ENCODE measurements around the gene CARD10. TPM values are rescaled to one million over a fixed set of nuclear protein-coding genes. Genes with fewer than 3 reads are reported as not detected.

CARD10 gene
- total and polyA plus RNA-seq, 2 of the 13 experiments (the other 11 are each of a cell fraction or from before 2014, with no cell fraction given) = 35.2 to 55.8 TPM

- TF ChIP-seq HMGXB3 (CRISPR knock-in tag; IDR thresholded peaks at IDR 0.05; ENCODE audit: borderline replicate concordance) = 0 out of 2 replicates have a peak, but pooled peaks have one; percentile 27
- peak; percentile 50; the same call in 1 of the 2 replicates for TF ChIP-seq MTA1 (CRISPR knock-in tag; IDR thresholded peaks at IDR 0.05; ENCODE audit: borderline replicate concordance)
- TF ChIP-seq, protein P1, sequence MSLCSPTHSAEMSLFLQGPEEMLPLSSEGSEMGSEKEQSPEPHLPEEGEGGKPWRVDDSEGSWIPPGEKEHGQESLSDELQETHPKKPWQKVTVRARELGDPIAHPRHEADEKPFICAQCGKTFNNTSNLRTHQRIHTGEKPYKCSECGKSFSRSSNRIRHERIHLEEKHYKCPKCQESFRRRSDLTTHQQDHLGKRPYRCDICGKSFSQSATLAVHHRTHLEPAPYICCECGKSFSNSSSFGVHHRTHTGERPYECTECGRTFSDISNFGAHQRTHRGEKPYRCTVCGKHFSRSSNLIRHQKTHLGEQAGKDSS (CRISPR knock-in tag; IDR thresholded peaks at IDR 0.05; ENCODE audit: borderline replicate concordance, low read depth) = peak; percentile 70
- peak; percentile 57 for TF ChIP-seq BHLHE40 (IDR thresholded peaks at IDR 0.05; ENCODE audit: low read length)
- no peak for TF ChIP-seq GFI1 (CRISPR knock-in tag; IDR thresholded peaks at IDR 0.05; ENCODE audit: borderline replicate concordance)
- TF ChIP-seq SIX4 (CRISPR knock-in tag; IDR thresholded peaks at IDR 0.05) = no peak
- TF ChIP-seq NRL (CRISPR knock-in tag; IDR thresholded peaks at IDR 0.05; ENCODE audit: borderline replicate concordance) = no peak
- no peak for TF ChIP-seq CBX2 (IDR thresholded peaks at IDR 0.05; ENCODE audit: low read depth, low read length)
- no peak for TF ChIP-seq CBX2 (CRISPR knock-in tag; IDR thresholded peaks at IDR 0.05; ENCODE audit: low read depth)
- no peak for TF ChIP-seq FLYWCH1 (CRISPR knock-in tag; IDR thresholded peaks at IDR 0.05)
- TF ChIP-seq ZNF329 (CRISPR knock-in tag; IDR thresholded peaks at IDR 0.05; ENCODE audit: low read depth) = no peak
- TF ChIP-seq ZNF703 (CRISPR knock-in tag; IDR thresholded peaks at IDR 0.05; ENCODE audit: borderline replicate concordance) = no peak
- TF ChIP-seq HOMEZ (CRISPR knock-in tag; IDR thresholded peaks at IDR 0.05; ENCODE audit: low read depth) = no peak
- TF ChIP-seq NFKB2 (CRISPR knock-in tag; IDR thresholded peaks at IDR 0.05; ENCODE audit: borderline replicate concordance) = peak; percentile 78; the same call in 1 of the 2 replicates
- TF ChIP-seq SNAPC2 (CRISPR knock-in tag; IDR thresholded peaks at IDR 0.05) = no peak
- TF ChIP-seq ZNF614 (CRISPR knock-in tag; IDR thresholded peaks at IDR 0.05; ENCODE audit: borderline replicate concordance) = peak; percentile 39; the same call in 1 of the 2 replicates
- TF ChIP-seq PITX1 (CRISPR knock-in tag; IDR thresholded peaks at IDR 0.05) = no peak
- no peak for TF ChIP-seq ZNF468 (CRISPR knock-in tag; IDR thresholded peaks at IDR 0.05)
- TF ChIP-seq, protein P2, sequence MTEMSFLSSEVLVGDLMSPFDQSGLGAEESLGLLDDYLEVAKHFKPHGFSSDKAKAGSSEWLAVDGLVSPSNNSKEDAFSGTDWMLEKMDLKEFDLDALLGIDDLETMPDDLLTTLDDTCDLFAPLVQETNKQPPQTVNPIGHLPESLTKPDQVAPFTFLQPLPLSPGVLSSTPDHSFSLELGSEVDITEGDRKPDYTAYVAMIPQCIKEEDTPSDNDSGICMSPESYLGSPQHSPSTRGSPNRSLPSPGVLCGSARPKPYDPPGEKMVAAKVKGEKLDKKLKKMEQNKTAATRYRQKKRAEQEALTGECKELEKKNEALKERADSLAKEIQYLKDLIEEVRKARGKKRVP (CRISPR knock-in tag; IDR thresholded peaks at IDR 0.05) = no peak
- TF ChIP-seq, protein P3, sequence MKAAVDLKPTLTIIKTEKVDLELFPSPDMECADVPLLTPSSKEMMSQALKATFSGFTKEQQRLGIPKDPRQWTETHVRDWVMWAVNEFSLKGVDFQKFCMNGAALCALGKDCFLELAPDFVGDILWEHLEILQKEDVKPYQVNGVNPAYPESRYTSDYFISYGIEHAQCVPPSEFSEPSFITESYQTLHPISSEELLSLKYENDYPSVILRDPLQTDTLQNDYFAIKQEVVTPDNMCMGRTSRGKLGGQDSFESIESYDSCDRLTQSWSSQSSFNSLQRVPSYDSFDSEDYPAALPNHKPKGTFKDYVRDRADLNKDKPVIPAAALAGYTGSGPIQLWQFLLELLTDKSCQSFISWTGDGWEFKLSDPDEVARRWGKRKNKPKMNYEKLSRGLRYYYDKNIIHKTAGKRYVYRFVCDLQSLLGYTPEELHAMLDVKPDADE (CRISPR knock-in tag; IDR thresholded peaks at IDR 0.05) = no peak
Measured at GRCh38 chr22:37538590-37539357, 19.6 kb upstream of the CARD10 start (continued).

Measured in HepG2 (cell line).